ENCODE measurements around the gene CBX8.

The CBX8 gene

DNA sequence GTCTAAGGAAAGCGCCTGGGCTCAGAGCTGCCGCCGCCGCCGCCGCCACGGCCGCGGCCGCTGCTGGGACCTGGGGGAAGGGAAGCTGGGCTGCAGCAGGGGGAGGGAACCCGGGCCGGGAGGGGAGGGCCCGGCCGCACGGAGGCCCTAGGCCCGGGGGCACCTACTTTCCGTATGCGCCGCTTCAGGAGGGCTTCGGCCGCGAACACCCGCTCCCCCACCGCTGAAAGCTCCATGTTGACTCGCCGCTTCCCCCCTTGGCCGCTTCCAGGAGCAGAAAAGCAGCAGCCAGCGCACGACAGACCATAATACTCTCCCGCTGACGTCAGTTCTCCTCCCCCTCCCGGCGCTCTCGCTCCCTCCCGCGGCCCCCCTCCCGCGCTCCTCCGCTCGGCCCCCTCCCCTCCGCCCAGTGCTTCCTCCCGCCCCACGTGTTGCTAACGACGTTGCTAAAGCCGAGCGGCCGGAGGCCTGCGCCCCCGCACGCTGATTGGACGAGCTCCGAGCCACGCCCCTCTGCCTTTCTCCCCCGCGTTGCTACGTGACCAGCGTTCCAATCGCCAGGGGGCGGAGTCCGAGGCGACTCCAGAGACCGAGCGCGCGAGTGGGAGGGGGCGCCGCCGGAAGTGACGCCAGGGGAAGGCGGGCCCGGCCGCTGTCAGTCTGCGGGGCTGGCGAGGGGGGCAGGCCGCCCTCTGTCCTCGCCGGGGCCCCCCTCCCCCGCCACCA, at the start of gene CBX8:
Gene CBX8, minus strand, starts transcription at position 315 of the 729 bp plus-strand sequence. Its CDS starts 79 bp downstream, at position 236.
- ChIA-PET CTCF (interaction anchor here (0.6 to 1.7 kb wide), 12 partner anchors 10 to 56 kb away, joined by 3 to 7 read pairs (median 4); partner anchors contain the start of gene CBX4), POLR2A (interaction anchor here (0.6 to 1.4 kb wide), 4 partner anchors 31 to 310 kb away, joined by 3 to 10 read pairs (median 4); partner anchors contain the start of gene CBX4)
- DNase-seq (ENCODE audit: extremely low spot score), result peak; percentile 100
- TF ChIP-seq, protein P1, sequence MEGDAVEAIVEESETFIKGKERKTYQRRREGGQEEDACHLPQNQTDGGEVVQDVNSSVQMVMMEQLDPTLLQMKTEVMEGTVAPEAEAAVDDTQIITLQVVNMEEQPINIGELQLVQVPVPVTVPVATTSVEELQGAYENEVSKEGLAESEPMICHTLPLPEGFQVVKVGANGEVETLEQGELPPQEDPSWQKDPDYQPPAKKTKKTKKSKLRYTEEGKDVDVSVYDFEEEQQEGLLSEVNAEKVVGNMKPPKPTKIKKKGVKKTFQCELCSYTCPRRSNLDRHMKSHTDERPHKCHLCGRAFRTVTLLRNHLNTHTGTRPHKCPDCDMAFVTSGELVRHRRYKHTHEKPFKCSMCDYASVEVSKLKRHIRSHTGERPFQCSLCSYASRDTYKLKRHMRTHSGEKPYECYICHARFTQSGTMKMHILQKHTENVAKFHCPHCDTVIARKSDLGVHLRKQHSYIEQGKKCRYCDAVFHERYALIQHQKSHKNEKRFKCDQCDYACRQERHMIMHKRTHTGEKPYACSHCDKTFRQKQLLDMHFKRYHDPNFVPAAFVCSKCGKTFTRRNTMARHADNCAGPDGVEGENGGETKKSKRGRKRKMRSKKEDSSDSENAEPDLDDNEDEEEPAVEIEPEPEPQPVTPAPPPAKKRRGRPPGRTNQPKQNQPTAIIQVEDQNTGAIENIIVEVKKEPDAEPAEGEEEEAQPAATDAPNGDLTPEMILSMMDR (IDR thresholded peaks at IDR 0.05; ENCODE audit: control extremely low read depth, extremely low read depth, low read depth, missing control alignments), result peak; percentile 18

DNA sequence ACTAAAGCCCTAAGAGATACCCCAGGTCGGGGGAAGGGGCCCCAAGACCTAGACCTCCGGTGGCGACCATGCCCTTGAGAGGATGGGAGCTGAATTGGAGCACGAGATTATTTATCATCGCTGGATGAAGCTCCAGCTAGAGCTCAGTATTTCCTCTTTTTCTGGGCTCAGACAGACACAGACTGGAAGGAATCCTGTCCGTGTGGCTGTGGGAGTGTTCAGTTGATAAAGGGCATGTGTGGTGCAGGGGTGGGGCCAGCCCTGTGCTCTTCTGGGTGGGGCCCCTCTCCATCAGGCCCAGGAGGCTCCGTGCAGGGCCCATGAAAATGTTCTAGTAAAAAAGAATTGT, 48.7 kb upstream of the CBX8 start:
- CTCF ChIA-PET, result interaction anchor here (1.0 to 2.7 kb wide), 12 partner anchors 8 to 130 kb away, joined by 3 to 12 read pairs (median 6); partner anchors contain the start of gene CBX8
- POLR2A ChIA-PET, result no interaction called here
- TF ChIP-seq, protein P1 (IDR thresholded peaks at IDR 0.05; ENCODE audit: control extremely low read depth, extremely low read depth, low read depth, missing control alignments), result no peak
- no peak for DNase-seq (ENCODE audit: extremely low spot score)

DNA sequence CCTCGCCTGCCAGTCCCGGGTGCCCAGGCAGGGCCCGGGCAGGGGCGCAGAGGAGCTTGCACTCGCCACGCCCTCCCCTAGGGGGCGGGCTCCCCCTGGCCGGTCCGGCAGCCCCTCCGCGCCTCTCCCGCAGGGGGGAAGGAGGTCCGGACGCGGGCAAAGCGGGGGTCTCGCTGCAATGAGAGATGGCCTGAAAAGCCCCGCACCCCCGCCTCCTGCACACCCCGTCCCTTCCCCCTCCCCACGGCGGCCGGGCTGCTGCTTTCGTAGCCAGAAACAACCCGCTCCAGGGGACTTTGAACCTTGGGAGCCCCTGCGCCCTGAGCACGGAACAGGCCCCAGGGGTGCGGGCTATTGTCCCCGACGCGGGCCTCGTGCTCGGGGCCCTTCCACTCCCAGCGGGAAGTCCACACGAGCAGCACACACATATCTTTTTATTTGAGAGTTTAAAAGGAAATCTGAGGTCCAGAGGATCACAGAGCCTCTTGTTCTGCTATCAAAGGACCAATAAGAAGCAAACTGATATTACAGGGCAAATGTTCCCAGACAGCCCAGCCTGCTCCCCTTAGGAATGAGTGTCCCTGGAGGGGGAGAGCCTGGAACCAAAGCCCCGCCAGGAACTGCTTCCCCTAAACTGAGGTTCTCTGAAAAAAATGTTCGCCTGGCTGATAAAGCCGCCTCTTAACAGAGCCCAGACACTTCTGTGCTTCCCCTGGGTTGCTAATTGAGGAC, 48.2 kb upstream of the CBX8 start:
- CTCF ChIA-PET, result interaction anchor here (0.6 to 2.7 kb wide), 24 partner anchors 8 to 130 kb away, joined by 3 to 12 read pairs (median 4); partner anchors contain the start of gene CBX8
- POLR2A ChIA-PET, result no interaction called here
- peak; percentile 85 for DNase-seq (ENCODE audit: extremely low spot score)
- TF ChIP-seq, protein P1 (IDR thresholded peaks at IDR 0.05; ENCODE audit: control extremely low read depth, extremely low read depth, low read depth, missing control alignments), result peak; percentile 79

DNA sequence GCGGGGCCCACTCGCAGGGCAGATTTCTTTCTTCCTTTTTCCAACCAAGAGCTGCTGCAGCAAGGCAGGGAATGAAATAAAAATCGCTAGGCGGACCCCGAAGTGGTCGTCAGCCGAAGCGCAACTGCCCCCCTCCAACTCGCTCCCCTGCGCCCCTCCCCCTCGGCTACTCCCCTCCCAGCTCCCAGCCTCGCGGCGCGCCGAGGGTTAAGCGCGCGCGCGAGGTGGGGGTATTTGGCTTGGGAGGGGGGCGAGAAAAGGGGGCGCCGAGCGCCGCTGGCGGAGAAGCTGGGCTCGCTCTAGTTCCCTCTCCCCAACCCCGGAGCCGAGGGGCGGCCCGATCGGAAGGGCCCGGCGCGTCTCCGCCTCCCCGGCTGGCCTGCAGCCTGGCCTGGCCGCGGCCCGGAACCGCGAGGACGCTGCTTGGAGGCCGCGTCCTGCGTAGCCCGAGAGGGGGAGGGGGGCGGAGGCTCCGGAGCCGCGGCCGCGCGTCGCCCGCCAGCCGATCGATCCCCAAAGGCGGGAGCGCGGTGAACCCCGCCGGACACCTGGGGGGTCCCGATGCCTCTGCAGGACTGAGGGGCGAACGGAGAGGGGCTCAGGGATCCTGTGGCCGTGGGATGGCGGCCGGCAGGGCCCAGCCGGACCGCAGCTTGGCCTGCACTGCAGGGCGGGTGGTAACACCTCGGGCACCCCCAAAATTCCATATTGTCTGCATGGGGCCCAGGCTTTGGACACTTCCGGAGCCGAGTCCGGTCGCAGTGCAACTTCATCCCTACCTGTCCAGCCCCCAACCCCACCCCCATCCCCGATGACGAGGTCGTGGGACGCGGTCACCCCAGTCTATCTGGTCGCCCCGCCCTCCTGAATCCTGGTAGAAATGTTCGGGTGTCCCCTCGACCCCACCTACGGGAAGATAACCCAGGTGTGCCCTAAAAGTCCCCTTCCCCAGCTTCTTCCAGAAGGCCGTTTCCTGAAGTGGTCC, 47.2 kb upstream of the CBX8 start:
- CTCF ChIA-PET, result interaction anchor here (0.6 to 2.7 kb wide), 20 partner anchors 9 to 126 kb away, joined by 3 to 12 read pairs (median 4); partner anchors contain the start of gene CBX8
- TF ChIP-seq, protein P1 (IDR thresholded peaks at IDR 0.05; ENCODE audit: control extremely low read depth, extremely low read depth, low read depth, missing control alignments), result no peak
- POLR2A ChIA-PET, result no interaction called here
- no peak for DNase-seq (ENCODE audit: extremely low spot score)

DNA sequence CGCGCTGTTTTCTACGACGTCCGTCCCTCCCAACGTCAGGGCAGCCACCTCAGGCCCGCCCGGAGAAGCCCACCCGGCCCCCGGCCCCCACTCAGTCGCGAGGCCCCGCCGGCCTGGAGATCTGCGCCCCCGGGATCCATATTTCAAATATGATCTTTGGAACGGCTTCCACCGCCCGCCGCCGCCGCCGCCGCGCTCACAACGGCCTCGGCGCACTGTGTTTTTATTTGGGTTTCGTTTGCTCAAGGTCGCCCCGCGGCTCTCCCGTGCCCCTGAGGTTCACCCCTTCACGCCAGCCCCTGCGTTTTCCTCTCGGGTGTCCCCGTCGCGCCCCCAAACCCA, 46.6 kb upstream of the CBX8 start:
- DNase-seq (ENCODE audit: extremely low spot score), result no peak
- CTCF ChIA-PET, result interaction anchor here (0.8 to 2.4 kb wide), 4 partner anchors 25 to 56 kb away, joined by 3 to 7 read pairs (median 6); no protein-coding TSS in a partner anchor
- TF ChIP-seq, protein P1 (IDR thresholded peaks at IDR 0.05; ENCODE audit: control extremely low read depth, extremely low read depth, low read depth, missing control alignments), result no peak
- POLR2A ChIA-PET, result no interaction called here

Measured in GM10248 (cell line).